ENCODE results near the gene ERC2.

The ERC2 gene

GRCh38 chr3:55647670-55648069 lies 820.6 kb downstream of the ERC2 start:
- no peak overlapping the region for H3K27ac ChIP-seq (ENCODE audit: low read depth, low read length, poor library complexity, severe bottlenecking)
- H3K36me3 ChIP-seq (ENCODE audit: insufficient read depth, low read length) = no peaks in the 10 kb centered on the region
- H3K9me2 ChIP-seq (ENCODE audit: low read depth, low read length) = no peaks in the 10 kb centered on the region
- H3K4me1 ChIP-seq (ENCODE audit: insufficient read depth, low read length, severe bottlenecking) = no peaks in the 10 kb centered on the region
- no peaks in the 10 kb centered on the region for H3K79me2 ChIP-seq (ENCODE audit: insufficient read depth, low read length)
- no peak overlapping the region for H3K9ac ChIP-seq (ENCODE audit: low read length)
- no peak overlapping the region for H2AFZ ChIP-seq (ENCODE audit: low read length)
- H3K4me3 ChIP-seq (ENCODE audit: low read depth, low read length, poor library complexity, severe bottlenecking) = no peak overlapping the region
- no peak overlapping the region for H3K4me2 ChIP-seq (ENCODE audit: low read length)
- TF ChIP-seq EZH2 (IDR thresholded peaks at IDR 0.05; ENCODE audit: borderline replicate concordance, low read length) = no peak
- TF ChIP-seq, protein P1, sequence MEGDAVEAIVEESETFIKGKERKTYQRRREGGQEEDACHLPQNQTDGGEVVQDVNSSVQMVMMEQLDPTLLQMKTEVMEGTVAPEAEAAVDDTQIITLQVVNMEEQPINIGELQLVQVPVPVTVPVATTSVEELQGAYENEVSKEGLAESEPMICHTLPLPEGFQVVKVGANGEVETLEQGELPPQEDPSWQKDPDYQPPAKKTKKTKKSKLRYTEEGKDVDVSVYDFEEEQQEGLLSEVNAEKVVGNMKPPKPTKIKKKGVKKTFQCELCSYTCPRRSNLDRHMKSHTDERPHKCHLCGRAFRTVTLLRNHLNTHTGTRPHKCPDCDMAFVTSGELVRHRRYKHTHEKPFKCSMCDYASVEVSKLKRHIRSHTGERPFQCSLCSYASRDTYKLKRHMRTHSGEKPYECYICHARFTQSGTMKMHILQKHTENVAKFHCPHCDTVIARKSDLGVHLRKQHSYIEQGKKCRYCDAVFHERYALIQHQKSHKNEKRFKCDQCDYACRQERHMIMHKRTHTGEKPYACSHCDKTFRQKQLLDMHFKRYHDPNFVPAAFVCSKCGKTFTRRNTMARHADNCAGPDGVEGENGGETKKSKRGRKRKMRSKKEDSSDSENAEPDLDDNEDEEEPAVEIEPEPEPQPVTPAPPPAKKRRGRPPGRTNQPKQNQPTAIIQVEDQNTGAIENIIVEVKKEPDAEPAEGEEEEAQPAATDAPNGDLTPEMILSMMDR (IDR thresholded peaks at IDR 0.05; ENCODE audit: low read length) = no peak
- H3K9me3 ChIP-seq (ENCODE audit: low read length) = no peaks in the 10 kb centered on the region
- H3K27me3 ChIP-seq (ENCODE audit: insufficient read depth, low read length) = no peaks in the 10 kb centered on the region
- no peaks in the 10 kb centered on the region for H4K20me1 ChIP-seq (ENCODE audit: insufficient read depth, low read length)
- H3F3A ChIP-seq (ENCODE audit: insufficient read depth, low read length) = no peaks in the 10 kb centered on the region

DNA sequence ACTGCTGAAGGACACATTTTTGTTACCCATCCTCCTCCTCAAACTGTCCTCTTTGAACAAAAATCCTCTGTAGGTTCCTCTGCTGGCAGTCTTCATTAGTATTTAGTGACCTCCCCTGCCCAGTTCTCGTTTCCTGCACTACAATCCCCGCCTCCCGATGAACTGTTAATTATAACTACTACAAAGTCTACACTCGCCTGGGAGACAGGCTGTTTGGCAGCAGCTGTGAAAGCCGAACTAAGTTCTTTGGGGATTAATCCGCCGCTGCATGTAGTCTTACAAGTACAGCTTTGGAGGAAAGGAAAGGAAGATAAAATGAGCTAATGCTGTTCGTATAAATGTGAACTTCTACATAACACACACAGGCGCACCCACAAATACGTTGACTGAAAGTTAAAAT lies 821.2 kb downstream of the ERC2 start:
- H3K4me1 ChIP-seq (ENCODE audit: insufficient read depth, low read length, severe bottlenecking) = no peaks in the 10 kb centered on the region
- TF ChIP-seq, protein P1 (IDR thresholded peaks at IDR 0.05; ENCODE audit: low read length) = no peak
- TF ChIP-seq EZH2 (IDR thresholded peaks at IDR 0.05; ENCODE audit: borderline replicate concordance, low read length) = no peak
- H3K36me3 ChIP-seq (ENCODE audit: insufficient read depth, low read length) = no peaks in the 10 kb centered on the region
- H3K9me3 ChIP-seq (ENCODE audit: low read length) = no peaks in the 10 kb centered on the region
- H3K9me2 ChIP-seq (ENCODE audit: low read depth, low read length) = no peaks in the 10 kb centered on the region
- no peak overlapping the region for H3K27ac ChIP-seq (ENCODE audit: low read depth, low read length, poor library complexity, severe bottlenecking)
- H2AFZ ChIP-seq (ENCODE audit: low read length) = no peak overlapping the region
- H3K9ac ChIP-seq (ENCODE audit: low read length) = no peak overlapping the region
- H4K20me1 ChIP-seq (ENCODE audit: insufficient read depth, low read length) = no peaks in the 10 kb centered on the region
- no peaks in the 10 kb centered on the region for H3K27me3 ChIP-seq (ENCODE audit: insufficient read depth, low read length)
- H3K4me3 ChIP-seq (ENCODE audit: low read depth, low read length, poor library complexity, severe bottlenecking) = no peak overlapping the region
- no peak overlapping the region for H3K4me2 ChIP-seq (ENCODE audit: low read length)
- no peaks in the 10 kb centered on the region for H3K79me2 ChIP-seq (ENCODE audit: insufficient read depth, low read length)
- no peaks in the 10 kb centered on the region for H3F3A ChIP-seq (ENCODE audit: insufficient read depth, low read length)

- Histone ChIP-seq H3K4me2 (ENCODE audit: low read length) (no peak overlapping the region), H3F3A (ENCODE audit: insufficient read depth, low read length) (no peaks in the 10 kb centered on the region), H3K4me1 (ENCODE audit: insufficient read depth, low read length, severe bottlenecking) (no peaks in the 10 kb centered on the region), H3K27me3 (ENCODE audit: insufficient read depth, low read length) (no peaks in the 10 kb centered on the region), H3K79me2 (ENCODE audit: insufficient read depth, low read length) (no peaks in the 10 kb centered on the region), H3K9me3 (ENCODE audit: low read length) (no peaks in the 10 kb centered on the region), H3K9me2 (ENCODE audit: low read depth, low read length) (no peaks in the 10 kb centered on the region), H2AFZ (ENCODE audit: low read length) (no peak overlapping the region), H3K9ac (ENCODE audit: low read length) (no peak overlapping the region), H4K20me1 (ENCODE audit: insufficient read depth, low read length) (no peaks in the 10 kb centered on the region), H3K36me3 (ENCODE audit: insufficient read depth, low read length) (no peaks in the 10 kb centered on the region), H3K4me3 (ENCODE audit: low read depth, low read length, poor library complexity, severe bottlenecking) (no peak overlapping the region), H3K27ac (ENCODE audit: low read depth, low read length, poor library complexity, severe bottlenecking) (no peak overlapping the region)
- TF ChIP-seq, protein P1 (IDR thresholded peaks at IDR 0.05; ENCODE audit: low read length) = no peak
- no peak for TF ChIP-seq EZH2 (IDR thresholded peaks at IDR 0.05; ENCODE audit: borderline replicate concordance, low read length)
These were observed 822.1 kb downstream of the ERC2 start for GRCh38 chr3:55646121-55646520.
